HAP-1 (cell line): ENCODE data around the gene MPP7.
"Not testable (repeated sequence)": the region's sequence is repeated elsewhere in the genome, so short reads cannot be mapped to it uniquely, and the experiment has no call there.

Experiments used
- DNase-seq, 2 experiments: peaks; one replicate each; pipeline ENCODE4 v3.0.0-alpha.2; 2016 to 2020; ENCODE audit warnings: low spot score in 2 of 2
- H3K27me3 ChIP-seq: fragments of 250-450 bp; sonication (Bioruptor Pico); 2 replicates; pipeline ENCODE4 v1.5.1; 2020; ENCODE audit warnings: low read depth, mild to moderate bottlenecking, moderate library complexity
- H3K36me3 ChIP-seq: fragments of 250-450 bp; sonication (Bioruptor Pico); replicated peaks from 2 replicates; pipeline ENCODE4 v1.5.1; 2020; ENCODE audit warnings: mild to moderate bottlenecking
- H3K4me1 ChIP-seq: fragments of 250-450 bp; sonication (Bioruptor Pico); 2 replicates; pipeline ENCODE4 v1.5.1; 2020; ENCODE audit warnings: mild to moderate bottlenecking
- H3K4me3 ChIP-seq: fragments of 250-450 bp; sonication (Bioruptor Pico); 2 replicates; pipeline ENCODE4 v1.5.1; 2020; ENCODE audit warnings: mild to moderate bottlenecking, moderate library complexity
- H3K9me3 ChIP-seq: fragments of 250-450 bp; sonication (Bioruptor Pico); 2 replicates; pipeline ENCODE4 v1.5.1; 2020; ENCODE audit warnings: mild to moderate bottlenecking, moderate library complexity
- in situ Hi-C: fragments of 300-500 bp; cut with MboI; formaldehyde crosslinking; loops from 3 replicates; pipeline ENCODE4 v1.14.3; 2020; ENCODE audit warnings: low sequenced_read_pairs, inconsistent platforms, mixed read lengths

Gene MPP7

DNA sequence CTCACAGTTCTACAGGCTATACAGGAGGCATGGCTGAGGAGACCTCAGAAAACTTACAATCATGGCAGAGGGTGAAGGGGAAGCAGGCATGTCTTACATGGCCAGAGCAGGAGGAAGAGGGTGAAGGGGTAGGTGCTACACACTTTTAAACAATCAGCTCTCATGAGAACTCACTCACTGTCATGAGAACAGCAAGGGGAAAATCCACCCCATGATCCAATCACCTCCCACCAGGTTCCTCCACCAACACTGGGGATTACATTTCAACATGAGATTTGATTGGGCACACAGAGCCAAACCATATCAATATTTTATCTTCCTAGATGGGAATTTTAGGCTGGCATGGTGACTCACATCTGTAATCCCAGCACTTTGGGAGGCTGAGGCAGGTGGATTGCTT lies 16.2 kb upstream of the MPP7 start:
- H3K4me1 ChIP-seq, H3K4me3 ChIP-seq, DNase-seq, H3K9me3 ChIP-seq, in situ Hi-C loops, H3K27me3 ChIP-seq, H3K36me3 ChIP-seq: not testable (repeated sequence)

DNA sequence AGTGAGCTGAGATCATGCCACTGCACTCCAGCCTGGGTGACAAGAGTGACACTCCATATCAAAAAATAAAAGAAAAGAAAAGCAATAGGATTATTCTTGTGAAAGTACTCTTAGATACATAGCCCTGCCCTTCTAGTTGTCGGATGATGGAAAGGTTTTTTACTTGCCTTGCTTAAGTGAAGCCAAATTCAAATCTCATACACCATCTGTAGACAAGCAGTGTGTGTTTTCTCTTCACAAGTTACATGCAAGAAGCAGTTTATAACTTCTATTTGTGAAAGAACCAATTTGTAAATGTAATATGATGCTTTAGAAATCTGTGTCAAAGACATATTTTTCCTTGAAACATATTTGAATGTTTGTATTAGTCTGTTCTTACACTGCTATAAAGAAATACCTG lies 15.8 kb upstream of the MPP7 start:
- Histone ChIP-seq H3K36me3 (no peaks in the 10 kb centered on the region), H3K4me1 (no peaks in the 10 kb centered on the region), H3K27me3 (0 out of 2 replicates have a peak, but pooled peaks cover 7% of the 10 kb centered on the region), H3K4me3 (no peak overlapping the region), H3K9me3 (no peaks in the 10 kb centered on the region)
- in situ Hi-C loops, result no loop called here
- DNase-seq, result no peak

DNA sequence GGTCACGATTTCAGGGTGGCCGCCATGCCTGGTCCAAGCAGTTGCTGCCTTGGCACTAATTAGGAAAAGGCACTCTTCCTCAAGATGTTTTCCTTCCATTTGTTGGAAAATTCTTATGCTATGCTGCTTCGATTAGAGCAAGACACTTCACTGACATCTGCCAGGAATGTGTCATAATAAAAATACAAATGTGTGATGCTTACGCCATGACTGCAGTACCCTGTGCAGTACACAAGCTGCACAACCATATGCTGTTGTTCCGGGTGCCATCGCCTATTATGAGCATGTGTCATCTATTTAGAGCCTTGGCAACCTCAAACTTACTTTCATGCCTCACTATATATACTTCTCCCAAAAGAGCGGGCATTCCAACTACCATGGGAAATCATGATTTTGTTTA lies 14.9 kb upstream of the MPP7 start:
- no peak for DNase-seq

DNA sequence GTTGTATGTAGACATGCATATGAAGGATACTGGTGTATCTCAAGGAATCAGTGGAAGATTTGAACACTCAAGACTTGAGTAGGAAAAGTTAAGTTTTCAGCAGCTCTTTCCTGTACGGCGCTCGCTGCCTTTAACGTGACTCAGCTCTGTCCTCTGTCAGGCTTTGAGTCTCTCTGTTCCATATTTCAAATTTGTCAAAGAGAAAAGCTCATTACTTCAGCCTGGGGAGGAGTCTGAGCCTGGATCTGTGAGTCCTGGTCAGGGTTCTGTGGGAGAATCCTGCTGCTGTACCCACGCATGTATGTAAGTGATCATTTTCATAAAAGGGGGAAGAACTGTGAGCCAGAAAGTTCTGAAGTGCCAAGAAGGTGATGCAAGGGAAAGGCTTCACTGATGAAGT lies 13.8 kb upstream of the MPP7 start:
- Histone ChIP-seq H3K4me3 (no peak overlapping the region), H3K9me3 (no peaks in the 10 kb centered on the region), H3K4me1 (no peaks in the 10 kb centered on the region), H3K36me3 (no peaks in the 10 kb centered on the region), H3K27me3 (0 out of 2 replicates have a peak, but pooled peaks cover 7% of the 10 kb centered on the region)
- in situ Hi-C loops, result no loop called here
- no peak for DNase-seq

More for the DNA sequence above, 14.9 kb upstream of the MPP7 start:
- H3K27me3 ChIP-seq, result 0 out of 2 replicates have a peak, but pooled peaks cover 7% of the 10 kb centered on the region
- H3K36me3 ChIP-seq, result no peaks in the 10 kb centered on the region
- no peak overlapping the region for H3K4me3 ChIP-seq
- no peaks in the 10 kb centered on the region for H3K4me1 ChIP-seq
- H3K9me3 ChIP-seq, result no peaks in the 10 kb centered on the region
- in situ Hi-C loops, result no loop called here

DNA sequence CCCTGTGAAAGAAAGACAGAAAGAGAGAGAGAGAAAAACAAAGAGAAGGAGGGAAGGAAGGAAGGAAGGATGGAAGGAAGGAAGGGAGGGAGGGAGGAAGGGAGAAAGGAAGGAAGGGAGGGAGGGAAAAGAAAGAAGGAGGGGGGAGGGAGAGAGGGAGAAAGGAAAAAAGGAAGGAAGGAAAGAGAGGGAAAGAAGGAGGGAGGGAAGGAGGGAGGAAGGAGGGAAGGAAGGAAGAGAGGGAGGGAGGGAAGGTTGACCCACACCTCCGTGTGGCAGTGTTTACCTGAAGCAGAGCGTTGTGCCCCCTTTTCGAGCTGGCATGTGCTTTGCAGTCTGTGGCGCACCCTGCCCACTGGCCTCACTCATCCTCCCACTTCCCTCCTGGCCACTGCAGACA lies 12.3 kb upstream of the MPP7 start:
- no peaks in the 10 kb centered on the region for H3K9me3 ChIP-seq
- H3K27me3 ChIP-seq, result peaks cover 11% of the 10 kb centered on the region; the same call in 1 of the 2 replicates
- DNase-seq, result no peak
- H3K4me1 ChIP-seq, result no peaks in the 10 kb centered on the region
- in situ Hi-C loops, result no loop called here
- no peak overlapping the region for H3K4me3 ChIP-seq
- no peaks in the 10 kb centered on the region for H3K36me3 ChIP-seq

DNA sequence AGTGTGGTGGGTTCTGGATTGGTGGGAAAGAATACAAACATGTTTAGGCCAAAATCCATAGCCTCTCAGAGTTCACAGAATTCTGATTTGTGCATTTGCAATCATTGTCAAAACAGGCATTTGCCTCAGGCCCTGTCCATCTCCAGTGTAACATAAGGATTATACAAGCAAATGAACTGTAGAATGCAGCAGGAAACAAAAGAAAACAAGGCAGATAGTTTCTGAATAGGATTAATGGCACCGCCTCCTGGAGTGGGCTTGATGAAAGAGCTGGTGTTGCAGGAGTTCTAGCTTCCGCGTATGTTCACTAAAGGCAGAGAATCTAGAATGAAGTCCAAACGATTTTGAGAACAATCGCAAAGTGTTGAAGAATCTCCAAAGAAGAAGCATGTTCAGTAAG lies 11.3 kb upstream of the MPP7 start:
- Histone ChIP-seq H3K9me3 (no peaks in the 10 kb centered on the region), H3K36me3 (no peaks in the 10 kb centered on the region), H3K4me1 (no peaks in the 10 kb centered on the region), H3K4me3 (no peak overlapping the region), H3K27me3 (peaks cover 11% of the 10 kb centered on the region; the same call in 1 of the 2 replicates)
- DNase-seq, result peak; percentile 59 to 62
- in situ Hi-C loops, result no loop called here

DNA sequence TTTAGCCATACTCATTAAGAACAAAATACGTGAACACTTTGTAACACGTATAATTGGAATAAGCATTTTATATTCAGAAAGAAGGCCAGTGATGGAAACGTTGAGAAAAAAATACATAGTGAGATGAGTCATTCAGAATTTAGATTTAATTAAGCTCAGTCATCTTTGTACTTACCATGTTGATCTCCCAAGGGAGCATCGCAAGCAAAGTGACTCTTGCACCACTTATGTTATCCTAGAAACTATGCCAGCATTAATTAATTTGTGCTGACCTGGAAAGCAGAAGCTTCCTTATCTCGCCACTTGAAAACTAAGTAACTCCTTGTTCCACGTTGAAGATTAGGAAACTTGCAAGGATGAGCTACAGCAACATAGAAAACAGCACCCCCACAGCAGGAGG lies 9.7 kb upstream of the MPP7 start:
- Histone ChIP-seq H3K4me3 (no peak overlapping the region), H3K9me3 (no peaks in the 10 kb centered on the region), H3K4me1 (no peaks in the 10 kb centered on the region), H3K36me3 (no peaks in the 10 kb centered on the region), H3K27me3 (peaks cover 19% of the 10 kb centered on the region; the same call in 1 of the 2 replicates)
- in situ Hi-C loops, result no loop called here
- no peak for DNase-seq

DNA sequence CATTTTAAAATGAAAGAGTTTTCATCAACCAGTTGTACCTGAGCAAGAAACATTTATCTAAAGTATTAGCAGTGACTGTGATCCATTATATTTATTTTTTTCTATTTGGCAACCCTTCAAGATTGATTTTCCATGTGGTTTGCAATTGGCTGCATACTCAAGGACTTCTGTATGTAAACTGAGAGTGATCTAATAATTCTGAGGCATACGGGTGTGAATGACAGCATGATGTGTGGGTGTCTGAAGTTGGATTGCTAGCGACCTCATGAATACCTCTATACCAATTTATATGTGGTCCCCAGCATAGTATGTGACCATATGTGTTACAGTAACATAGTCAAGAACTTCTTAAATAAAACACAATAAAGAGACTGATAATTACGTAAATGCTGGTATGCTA lies 8.2 kb upstream of the MPP7 start:
- Histone ChIP-seq H3K4me3 (no peak overlapping the region), H3K9me3 (no peaks in the 10 kb centered on the region), H3K36me3 (no peaks in the 10 kb centered on the region), H3K27me3 (peaks cover 24% of the 10 kb centered on the region), H3K4me1 (no peaks in the 10 kb centered on the region)
- in situ Hi-C loops, result no loop called here
- DNase-seq, result no peak

DNA sequence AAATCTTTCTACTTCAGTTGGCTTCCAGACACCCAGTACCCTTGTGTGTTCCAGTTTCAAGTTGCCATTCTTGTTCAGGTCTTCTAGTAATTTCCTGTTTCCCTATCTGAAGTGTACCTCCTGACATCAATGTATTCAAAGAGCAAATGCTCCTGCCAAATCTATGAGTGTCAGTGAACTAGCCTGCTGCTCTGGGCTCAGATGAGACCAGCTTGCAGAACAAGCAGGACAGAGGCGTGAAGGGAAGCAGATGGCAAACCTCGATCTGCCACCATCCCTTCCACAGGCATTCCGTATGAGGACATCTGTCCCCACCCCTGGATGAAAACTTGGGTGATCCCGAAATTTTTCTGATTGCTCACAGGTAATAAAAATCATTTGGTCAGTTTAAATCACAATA lies 4.4 kb upstream of the MPP7 start:
- Histone ChIP-seq H3K4me1 (peaks cover 9% of the 10 kb centered on the region; the same call in 1 of the 2 replicates), H3K4me3 (no peak overlapping the region), H3K27me3 (peaks cover 49% of the 10 kb centered on the region), H3K36me3 (no peaks in the 10 kb centered on the region), H3K9me3 (no peaks in the 10 kb centered on the region)
- DNase-seq, result no peak
- in situ Hi-C loops, result no loop called here

DNA sequence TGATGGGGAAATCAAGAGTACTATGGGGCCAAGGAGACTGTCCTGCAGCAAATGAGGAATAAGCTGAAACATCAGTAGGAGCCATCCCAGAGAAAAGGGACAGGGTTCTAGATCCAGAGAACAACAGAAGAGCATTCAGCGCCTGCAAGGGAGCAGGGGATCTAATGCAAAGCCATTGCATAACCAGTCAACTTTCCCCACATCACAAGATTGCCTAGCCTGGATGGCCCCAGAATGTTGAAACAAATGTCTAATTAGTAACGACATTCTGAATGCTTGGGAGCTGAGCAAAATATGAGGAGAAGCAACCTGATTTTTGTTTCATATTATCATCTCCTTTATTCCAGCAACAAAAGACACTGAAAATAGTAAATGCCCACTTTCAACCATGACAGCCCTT lies 2.7 kb upstream of the MPP7 start:
- H3K4me3 ChIP-seq, result no peak overlapping the region
- no peaks in the 10 kb centered on the region for H3K9me3 ChIP-seq
- in situ Hi-C loops, result no loop called here
- peaks cover 44% of the 10 kb centered on the region for H3K27me3 ChIP-seq
- peaks cover 12% of the 10 kb centered on the region; the same call in 1 of the 2 replicates for H3K4me1 ChIP-seq
- no peaks in the 10 kb centered on the region for H3K36me3 ChIP-seq
- no peak for DNase-seq

DNA sequence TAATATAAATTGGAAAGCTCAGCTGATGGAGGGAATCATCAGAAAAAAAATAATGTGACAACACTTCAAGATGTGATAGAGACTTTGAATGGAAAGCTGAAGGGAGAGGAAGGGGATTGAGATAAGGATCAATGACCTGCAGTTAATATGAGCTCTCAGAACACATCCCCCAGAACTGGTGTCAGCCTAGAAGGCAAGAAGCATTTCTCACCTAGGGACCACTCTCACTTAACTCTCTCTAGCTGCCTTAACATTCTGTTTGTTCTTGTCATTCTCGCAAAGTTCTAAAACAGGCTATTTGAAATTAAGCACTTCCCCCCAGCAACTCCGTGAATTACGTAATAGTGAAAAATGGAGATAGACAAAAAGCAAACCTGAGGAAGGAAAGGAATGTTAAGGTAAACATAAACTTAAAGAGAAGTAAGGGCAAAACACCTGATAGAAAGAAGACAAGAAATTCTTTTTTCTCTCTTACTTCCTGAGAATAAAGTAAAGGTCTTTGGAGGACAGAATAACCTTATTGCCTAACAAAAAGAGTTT lies 1.2 kb upstream of the MPP7 start:
- no peak overlapping the region for H3K4me3 ChIP-seq
- DNase-seq, result no peak
- H3K36me3 ChIP-seq, result no peaks in the 10 kb centered on the region
- peaks cover 44% of the 10 kb centered on the region for H3K27me3 ChIP-seq
- peaks cover 12% of the 10 kb centered on the region; the same call in 1 of the 2 replicates for H3K4me1 ChIP-seq
- no peaks in the 10 kb centered on the region for H3K9me3 ChIP-seq
- in situ Hi-C loops, result no loop called here

DNA sequence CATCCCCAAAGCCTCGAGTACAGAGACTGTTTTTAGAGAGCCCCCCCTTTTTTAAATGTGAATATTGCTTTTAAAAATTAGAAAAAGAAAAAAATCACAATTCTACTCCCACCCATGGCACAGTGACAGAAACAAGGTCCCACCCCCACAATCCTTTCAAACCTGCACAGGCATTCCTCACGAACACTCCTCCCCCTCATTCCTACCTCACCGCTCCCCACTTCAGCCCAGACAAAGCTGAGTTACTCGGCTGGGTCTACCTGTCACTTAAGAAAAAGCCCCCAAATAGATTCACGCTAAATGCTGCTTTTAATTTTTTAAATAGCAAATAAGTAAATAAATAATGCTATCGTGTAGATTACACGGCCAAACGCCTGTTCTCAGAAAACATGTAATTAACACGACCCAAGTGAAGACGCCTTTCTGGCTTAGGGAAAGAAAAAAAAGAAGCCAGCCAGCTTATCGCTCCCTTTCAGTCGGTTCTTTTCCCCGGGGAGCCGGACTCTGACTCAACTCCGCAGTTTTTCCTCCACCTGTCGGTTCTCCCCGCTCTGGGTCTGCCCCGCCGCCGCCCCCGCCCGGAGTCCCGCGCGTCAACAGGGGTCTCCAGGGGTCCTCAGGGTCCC lies 739 bp downstream of the MPP7 start:
- DNase-seq, result peak; percentile 34 to 53
- Histone ChIP-seq H3K36me3 (no peaks in the 10 kb centered on the region), H3K4me1 (peaks cover 12% of the 10 kb centered on the region; the same call in 1 of the 2 replicates), H3K9me3 (no peaks in the 10 kb centered on the region), H3K4me3 (peak overlapping the region; percentile 53), H3K27me3 (peaks cover 32% of the 10 kb centered on the region)
- in situ Hi-C loops, result no loop called here

DNA sequence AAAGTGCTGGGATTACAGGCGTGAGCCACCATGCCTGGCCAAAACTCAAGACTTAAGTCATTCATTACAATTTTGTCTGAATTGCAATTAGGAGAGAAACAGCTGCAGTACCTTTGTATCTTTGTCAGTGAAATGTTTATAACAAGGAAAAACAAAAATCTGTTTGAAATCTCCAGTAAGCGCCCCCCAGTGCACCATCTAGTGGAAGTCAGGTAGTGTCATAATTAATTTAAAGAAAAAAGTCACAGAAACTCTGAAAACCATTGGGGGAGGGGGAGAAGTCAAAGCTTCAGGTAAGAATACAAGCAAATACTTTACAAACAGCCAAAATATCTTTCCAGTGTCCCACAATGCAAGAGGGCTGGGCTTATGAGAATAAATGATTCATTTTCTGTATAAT lies 2.8 kb downstream of the MPP7 start:
- H3K9me3 ChIP-seq, result no peaks in the 10 kb centered on the region
- DNase-seq, result no peak
- in situ Hi-C loops, result no loop called here
- no peak overlapping the region for H3K4me3 ChIP-seq
- peaks cover 16% of the 10 kb centered on the region for H3K27me3 ChIP-seq
- H3K36me3 ChIP-seq, result no peaks in the 10 kb centered on the region
- H3K4me1 ChIP-seq, result peaks cover 12% of the 10 kb centered on the region; the same call in 1 of the 2 replicates

DNA sequence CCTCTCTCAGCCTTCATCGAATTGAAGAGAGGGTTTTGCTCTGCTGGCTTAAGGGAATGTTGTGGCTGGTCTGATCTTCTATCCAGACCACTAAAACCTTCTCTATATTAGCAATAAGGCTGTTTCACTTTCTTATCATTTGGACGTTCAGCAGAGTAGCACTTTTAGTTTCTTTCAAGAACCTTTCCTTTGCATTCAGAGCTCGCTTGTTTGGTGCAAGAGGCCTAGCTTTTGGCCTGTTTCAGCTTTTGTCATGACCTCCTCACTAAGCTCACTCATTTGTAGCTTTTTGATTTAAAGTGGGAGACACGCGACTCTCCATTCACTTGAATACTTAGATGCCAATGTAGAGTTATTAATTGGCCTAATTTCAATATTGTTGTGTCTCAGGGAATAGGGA lies 3.9 kb downstream of the MPP7 start:
- Histone ChIP-seq H3K36me3 (no peaks in the 10 kb centered on the region), H3K4me3 (no peak overlapping the region), H3K9me3 (no peaks in the 10 kb centered on the region), H3K27me3 (peaks cover 5% of the 10 kb centered on the region), H3K4me1 (peaks cover 9% of the 10 kb centered on the region; the same call in 1 of the 2 replicates)
- DNase-seq, result no peak
- in situ Hi-C loops, result no loop called here
